GM10248 (cell line): ENCODE results near the gene YOD1.

Source experiments
- CTCF ChIA-PET: fragments of 300-600 bp; sonication (Branson Sonifier 250); formaldehyde crosslinking; extraction: SDS; loops from one replicate; lab custom pipeline; 2021; ENCODE audit warnings: antibody characterized with exemption; lab: Yijun Ruan, JAX
- POLR2A ChIA-PET: fragments of 350-650 bp; sonication (Branson Sonifier 250); formaldehyde crosslinking; extraction: SDS; loops from one replicate; lab custom pipeline; 2020; ENCODE audit warnings: antibody characterized with exemption; lab: Yijun Ruan, JAX
- DNase-seq: peaks from one replicate; pipeline ENCODE4 v3.0.0; 2012; ENCODE audit errors: extremely low spot score
- CTCF ChIP-seq: IDR thresholded peaks from 2 replicates; pipeline ENCODE4 v1.5.1; 2012; ENCODE audit warnings: mild to moderate bottlenecking, low read depth; ENCODE audit errors: extremely low read depth, missing control alignments, control extremely low read depth

YOD1 gene

DNA sequence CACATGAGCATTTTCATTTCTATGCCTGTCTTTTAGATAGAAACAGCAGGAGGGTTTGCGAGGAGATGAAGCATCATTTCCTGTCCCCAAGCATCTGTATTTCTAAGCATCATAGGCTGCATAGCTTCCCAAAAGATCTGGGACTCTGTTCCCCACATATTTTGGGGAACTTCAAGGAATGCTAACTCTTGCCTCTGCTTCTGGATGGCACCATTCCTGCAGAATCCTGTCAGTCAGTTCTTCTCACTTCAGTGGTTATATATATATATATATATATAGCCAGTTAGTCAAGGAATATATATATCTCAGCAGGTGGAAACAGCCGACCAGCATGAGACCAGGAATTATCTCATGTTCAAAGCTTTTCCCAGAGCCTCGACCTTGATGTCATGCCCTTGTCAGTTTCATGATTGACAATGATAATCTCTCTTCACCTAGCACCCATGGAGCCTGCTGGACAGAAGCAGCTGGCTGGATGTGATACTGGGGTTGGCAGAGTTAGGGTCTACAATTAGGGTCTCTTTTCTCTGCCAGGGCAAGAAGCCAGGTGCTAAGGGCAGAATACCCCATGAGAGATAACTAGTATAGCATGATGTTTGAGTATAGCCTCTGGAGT lies 4.5 kb upstream of the YOD1 start:
- POLR2A ChIA-PET = no interaction called here

GRCh38 chr1:207054491-207054890 lies 3.5 kb upstream of the YOD1 start:
- DNase-seq = no peak
- TF ChIP-seq CTCF = no peak
- ChIA-PET POLR2A (no interaction called here), CTCF (interaction anchor here (1.2 to 3.2 kb wide), 5 partner anchors 13 to 30 kb away, joined by 3 to 12 read pairs (median 4); no protein-coding TSS in a partner anchor)

More for the DNA sequence above, 4.5 kb upstream of the YOD1 start:
- TF ChIP-seq CTCF = no peak
- CTCF ChIA-PET = interaction anchor here (1.0 to 3.2 kb wide), 8 partner anchors 12 to 29 kb away, joined by 3 to 12 read pairs (median 4); partner anchors contain the start of gene C1orf116
- no peak for DNase-seq

GRCh38 chr1:207052911-207053769 lies 2.1 kb upstream of the YOD1 start, which contains the start of gene PFKFB2:
Gene PFKFB2, plus strand, starts transcription at chr1:207053275. Its CDS starts 1,443 bp downstream, at chr1:207054718.
- CTCF ChIA-PET = interaction anchor here (0.9 to 1.6 kb wide), 14 partner anchors 11 to 512 kb away, joined by 3 to 9 read pairs (median 4); partner anchors contain the start of genes CD55 and EIF2D
- DNase-seq = peak; percentile 92
- POLR2A ChIA-PET = interaction anchor here (1.4 kb wide), 1 partner anchor 770 kb away, joined by 3 read pairs; no protein-coding TSS in a partner anchor
- TF ChIP-seq CTCF = no peak

DNA sequence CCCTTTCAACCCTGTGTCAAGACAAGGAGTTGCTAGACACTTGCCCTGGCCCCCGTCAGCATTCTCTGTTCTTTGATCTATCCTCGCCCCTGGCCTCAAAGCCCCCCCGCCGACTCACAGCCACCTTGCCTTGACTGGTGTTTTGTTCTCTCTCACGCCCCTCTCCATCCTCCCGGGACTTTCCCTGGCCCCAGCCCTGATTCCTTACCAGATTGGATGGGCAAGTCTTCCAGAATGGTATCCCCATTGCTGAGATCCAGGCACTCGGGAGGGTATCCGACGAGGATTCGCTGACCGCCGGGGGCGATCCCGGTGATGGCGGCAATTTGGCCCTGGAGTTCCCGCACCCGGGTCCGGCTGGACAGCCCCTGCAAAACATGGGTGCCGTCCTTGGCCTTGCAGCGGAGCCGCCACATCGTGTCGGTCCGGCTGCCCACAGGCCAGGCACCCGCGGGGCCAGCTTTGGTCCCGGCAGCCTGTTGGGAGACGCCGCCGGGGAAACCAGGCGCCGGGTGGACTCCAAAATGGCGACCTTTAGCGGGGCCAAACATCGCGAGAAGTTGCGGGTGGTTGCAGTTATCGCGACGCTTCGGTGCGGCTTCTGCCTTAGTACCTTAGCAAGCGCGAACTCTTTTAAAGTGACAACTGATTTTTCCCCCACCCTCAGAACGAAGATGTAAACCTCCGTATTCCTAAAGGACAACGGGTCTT lies 373 bp downstream of the YOD1 start:
- ChIA-PET POLR2A (no interaction called here), CTCF (interaction anchor here (0.7 to 5.1 kb wide), 21 partner anchors 10 to 442 kb away, joined by 3 to 29 read pairs (median 5); partner anchors contain the start of gene CD55)
- DNase-seq = peak; percentile 90
- no peak for TF ChIP-seq CTCF

DNA sequence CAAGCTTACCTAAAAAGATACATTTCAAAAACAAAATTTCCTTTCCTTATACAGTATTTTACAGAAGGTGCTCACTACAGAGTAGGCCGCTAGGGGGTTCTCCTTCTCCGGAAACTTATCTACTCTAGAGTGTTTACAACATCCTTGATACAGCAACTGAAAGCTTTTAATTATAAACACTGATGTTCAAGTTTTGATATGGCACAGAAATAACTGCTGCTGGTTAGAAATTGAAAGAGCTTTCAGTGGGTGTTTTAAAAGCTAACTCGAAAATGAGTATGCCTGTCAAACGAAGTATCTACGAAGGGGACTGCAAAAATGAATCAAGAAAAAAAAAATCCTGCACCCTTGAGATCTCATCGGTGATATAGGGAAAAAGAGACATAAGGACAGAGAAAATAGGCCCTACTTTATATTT lies 1.0 kb downstream of the YOD1 start:
- POLR2A ChIA-PET = no interaction called here
- DNase-seq = peak; percentile 56
- CTCF ChIA-PET = interaction anchor here (0.7 to 5.1 kb wide), 25 partner anchors 8 to 443 kb away, joined by 3 to 29 read pairs (median 4); partner anchors contain the start of gene CD55
- peak; percentile 66 for TF ChIP-seq CTCF

DNA sequence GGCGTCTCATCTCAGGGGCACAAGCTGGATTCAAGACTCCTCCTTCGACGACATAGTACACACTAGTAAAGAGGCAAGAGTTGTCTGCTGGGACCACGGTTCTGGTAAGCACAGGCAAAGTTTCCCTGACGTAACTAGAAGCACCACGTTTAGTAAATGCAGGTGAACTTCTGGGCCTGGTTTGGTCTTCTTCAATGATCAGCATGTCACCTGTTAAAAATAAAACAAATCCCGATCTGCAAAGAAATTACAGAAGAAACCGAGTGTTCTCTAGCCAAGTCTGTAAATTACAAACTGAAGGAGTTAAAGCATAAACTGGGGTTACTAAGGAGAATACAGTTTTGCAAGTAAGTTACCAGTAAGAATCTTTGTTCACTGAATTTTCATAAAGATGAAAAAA lies 1.5 kb downstream of the YOD1 start:
- no peak for DNase-seq
- TF ChIP-seq CTCF = no peak
- ChIA-PET CTCF (interaction anchor here (0.8 to 5.1 kb wide), 23 partner anchors 8 to 443 kb away, joined by 3 to 29 read pairs (median 5); no protein-coding TSS in a partner anchor), POLR2A (no interaction called here)
